Fibroblast of lung (primary cell): ENCODE results near the gene ELMO1.

Experiments used
- EZH2 ChIP-seq: IDR thresholded peaks from 2 replicates; pipeline ENCODE4 v1.5.1; 2012; ENCODE audit warnings: low read length, control low read depth, mild to moderate bottlenecking; ENCODE audit errors: missing control alignments
- TF ChIP-seq, protein P1 (sequence below), 2 donors: IDR thresholded peaks in 1 of 2; conservative IDR thresholded peaks in 1 of 2; 1 replicate in 1 of 2; 2 replicates in 1 of 2; pipeline ENCODE4 v1.5.1; 2011 to 2012; ENCODE audit warnings: low read length in 2 of 2, control low read depth in 1 of 2, inconsistent platforms in 1 of 2, low read depth in 1 of 2, mild to moderate bottlenecking in 1 of 2

DNA sequence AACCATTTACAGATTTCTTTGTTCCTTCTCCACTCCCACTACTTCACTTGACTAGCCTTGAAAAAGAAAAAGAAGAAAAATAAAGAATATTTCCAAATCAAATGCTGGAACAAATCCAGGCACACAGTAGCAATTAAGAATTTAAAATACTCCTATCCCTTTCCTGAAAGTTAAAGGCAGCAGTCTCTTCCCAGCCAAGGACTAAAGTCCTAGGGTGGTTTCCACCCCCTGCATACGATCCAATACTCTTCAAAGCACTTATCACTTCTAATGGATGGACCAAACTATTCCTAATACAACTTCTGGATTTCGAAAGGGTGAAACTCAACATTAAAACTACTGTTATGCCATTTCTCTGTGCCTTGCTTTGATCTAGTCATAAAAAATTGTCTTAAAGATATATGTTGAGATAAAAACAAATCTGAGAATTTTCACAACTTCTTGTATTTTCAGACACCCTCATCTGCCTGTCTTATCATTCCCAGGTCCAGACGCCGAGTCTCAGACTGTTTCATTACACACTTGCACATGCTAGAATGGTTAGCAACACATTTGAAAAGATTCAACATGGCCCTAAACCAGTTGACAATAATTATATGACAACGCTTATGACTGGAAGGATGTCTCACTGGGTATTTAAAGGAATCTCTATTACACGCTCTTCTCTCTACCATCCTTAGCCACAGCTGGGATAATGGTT is 13.4 kb downstream of the ELMO1 start:
- TF ChIP-seq, protein P1, sequence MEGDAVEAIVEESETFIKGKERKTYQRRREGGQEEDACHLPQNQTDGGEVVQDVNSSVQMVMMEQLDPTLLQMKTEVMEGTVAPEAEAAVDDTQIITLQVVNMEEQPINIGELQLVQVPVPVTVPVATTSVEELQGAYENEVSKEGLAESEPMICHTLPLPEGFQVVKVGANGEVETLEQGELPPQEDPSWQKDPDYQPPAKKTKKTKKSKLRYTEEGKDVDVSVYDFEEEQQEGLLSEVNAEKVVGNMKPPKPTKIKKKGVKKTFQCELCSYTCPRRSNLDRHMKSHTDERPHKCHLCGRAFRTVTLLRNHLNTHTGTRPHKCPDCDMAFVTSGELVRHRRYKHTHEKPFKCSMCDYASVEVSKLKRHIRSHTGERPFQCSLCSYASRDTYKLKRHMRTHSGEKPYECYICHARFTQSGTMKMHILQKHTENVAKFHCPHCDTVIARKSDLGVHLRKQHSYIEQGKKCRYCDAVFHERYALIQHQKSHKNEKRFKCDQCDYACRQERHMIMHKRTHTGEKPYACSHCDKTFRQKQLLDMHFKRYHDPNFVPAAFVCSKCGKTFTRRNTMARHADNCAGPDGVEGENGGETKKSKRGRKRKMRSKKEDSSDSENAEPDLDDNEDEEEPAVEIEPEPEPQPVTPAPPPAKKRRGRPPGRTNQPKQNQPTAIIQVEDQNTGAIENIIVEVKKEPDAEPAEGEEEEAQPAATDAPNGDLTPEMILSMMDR (conservative IDR thresholded peaks at IDR 0.05 in 1 of 2, IDR thresholded peaks at IDR 0.05 in 1 of 2; ENCODE audit: low read depth in 1 of 2, low read length in 2 of 2) = no peak
- TF ChIP-seq EZH2 = no peak
